NCI-H510A (cell line): ENCODE data around the gene IRF2.
A peak's percentile ranks its signal among the peaks of the same experiment; 100 is the strongest.

ENCODE experiments used
- DNase-seq: peaks from one replicate; lab custom pipeline; 2025; lab: John Stamatoyannopoulos, UW

The IRF2 gene

GRCh38 chr4:184409502-184409901 lies 64.8 kb downstream of the IRF2 start:
- no peak for DNase-seq

- DNase-seq: no peak
These were observed 65.7 kb downstream of the IRF2 start for GRCh38 chr4:184408684-184409081.

- DNase-seq: no peak
These were observed 66.2 kb downstream of the IRF2 start for GRCh38 chr4:184408021-184408683.

GRCh38 chr4:184406958-184407391 lies 67.4 kb downstream of the IRF2 start:
- DNase-seq: no peak

- no peak for DNase-seq
These were observed 70.3 kb downstream of the IRF2 start for GRCh38 chr4:184404047-184404446.

- no peak for DNase-seq
These were observed 71.0 kb downstream of the IRF2 start for GRCh38 chr4:184403384-184403781.

- no peak for DNase-seq
These were observed 71.5 kb downstream of the IRF2 start for GRCh38 chr4:184402740-184403383.

- no peak for DNase-seq
These were observed 72.1 kb downstream of the IRF2 start for GRCh38 chr4:184402239-184402638.

- DNase-seq: peak; percentile 47
These were observed 72.8 kb downstream of the IRF2 start for GRCh38 chr4:184401397-184402171.

- no peak for DNase-seq
These were observed 73.5 kb downstream of the IRF2 start for GRCh38 chr4:184400891-184401290.

- no peak for DNase-seq
These were observed 73.9 kb downstream of the IRF2 start for GRCh38 chr4:184400375-184400870.

- no peak for DNase-seq
These were observed 74.8 kb downstream of the IRF2 start for GRCh38 chr4:184399512-184399908.

- no peak for DNase-seq
These were observed 75.4 kb downstream of the IRF2 start for GRCh38 chr4:184398741-184399511.

- DNase-seq: no peak
These were observed 76.7 kb downstream of the IRF2 start for GRCh38 chr4:184397516-184398163.

GRCh38 chr4:184396570-184397515 lies 77.5 kb downstream of the IRF2 start:
- DNase-seq: no peak

GRCh38 chr4:184395971-184396391 lies 78.4 kb downstream of the IRF2 start:
- DNase-seq: no peak

- no peak for DNase-seq
These were observed 78.9 kb downstream of the IRF2 start for GRCh38 chr4:184395451-184395917.

- no peak for DNase-seq
These were observed 81.4 kb downstream of the IRF2 start for GRCh38 chr4:184392748-184393559.

- DNase-seq: no peak
These were observed 82.0 kb downstream of the IRF2 start for GRCh38 chr4:184392316-184392715.
